Gastrocnemius medialis (tissue), 4 donors: ENCODE results near the gene LMX1B. TPM values are rescaled to one million over a fixed set of nuclear protein-coding genes. Genes with fewer than 3 reads are reported as not detected.
"Not testable (repeated sequence)": the region's sequence is repeated elsewhere in the genome, so short reads cannot be mapped to it uniquely, and the experiment has no call there.

Experiments used
- ATAC-seq, 2 donors: fragments of 150-250 bp; one replicate each; pipeline ENCODE4 v1.9.1; 2016
- DNase-seq, 2 donors: peaks; one replicate each; pipeline ENCODE4 v3.0.0-alpha.2; 2019
- H3K27ac ChIP-seq, 4 donors: fragments of 200-600 bp; sonication (generic); 1 replicate in 1 of 4; 2 replicates in 3 of 4; pipeline ENCODE4 v1.5.1; 2016 to 2018; ENCODE audit warnings: mild to moderate bottlenecking in 2 of 4, moderate library complexity in 1 of 4
- H3K27me3 ChIP-seq, 3 donors: fragments of 200-600 bp; sonication (generic) in 2 of 3; 1 replicate in 1 of 3; 2 replicates in 2 of 3; pipeline versions ENCODE4 v1.5.1 to v1.6.0; 2016 to 2019; ENCODE audit warnings: mild to moderate bottlenecking in 1 of 3, moderate library complexity in 1 of 3
- H3K36me3 ChIP-seq, 2 donors: fragments of 200-600 bp; sonication (generic) in 1 of 2; one replicate each; pipeline ENCODE4 v1.5.1; 2017 to 2018
- H3K4me1 ChIP-seq, 2 donors: fragments of 200-600 bp; sonication (generic) in 1 of 2; one replicate each; pipeline ENCODE4 v1.5.1; 2016 to 2017; ENCODE audit warnings: mild to moderate bottlenecking in 2 of 2
- H3K4me3 ChIP-seq, 4 donors: fragments of 200-600 bp; sonication (generic) in 3 of 4; 1 replicate in 1 of 4; 2 replicates in 3 of 4; pipeline ENCODE4 v1.5.1; 2016 to 2019; ENCODE audit warnings: mild to moderate bottlenecking in 2 of 4
- H3K9me3 ChIP-seq, 3 donors: fragments of 200-600 bp; sonication (generic) in 2 of 3; 1 replicate in 1 of 3; 2 replicates in 2 of 3; pipeline ENCODE4 v1.5.1; 2016 to 2019
- POLR2A ChIP-seq, 2 donors: fragments of 450-650 bp; IDR thresholded peaks; one replicate each; pipeline ENCODE4 v1.6.1; 2017; ENCODE audit warnings: antibody characterized with exemption in 2 of 2, mild to moderate bottlenecking in 2 of 2, moderate library complexity in 2 of 2
- in situ Hi-C, 4 donors: fragments of 200-750 bp; cut with MboI; loops; one replicate each; pipeline versions ENCODE4 v1.15.0 to v1.8.0; 2017; ENCODE audit warnings: low sequenced_read_pairs in 4 of 4
- intact Hi-C: fragments of 100-400 bp; cut with DNase I; formaldehyde crosslinking; loops from one replicate; pipeline ENCODE4 v1.15.1; 2023; ENCODE audit warnings: low total_unique reads
- total RNA-seq, 4 donors: library from RNA; depleted of rRNA; stranded (reverse); fragments of >200 nt; gene quantifications; one replicate each; pipeline versions ENCODE4 v1.1.0 to v1.2.3, GENCODE V29; 2016
- TF ChIP-seq, protein P1 (sequence below), 5 experiments: fragments of 450-650 bp in 3 of 5; fragments of 200-600 bp in 2 of 5; sonication (generic) in 2 of 5; IDR thresholded peaks in 4 of 5; conservative IDR thresholded peaks in 1 of 5; 1 replicate in 4 of 5; 2 replicates in 1 of 5; pipeline ENCODE4 v1.5.1; 2016 to 2019; ENCODE audit warnings: antibody characterized with exemption in 5 of 5, mild to moderate bottlenecking in 3 of 5, moderate library complexity in 3 of 5

LMX1B gene
- total RNA-seq, 4 donors from 2014 or later, result 0.31 to 0.46 (median 0.35) TPM; not detected in 1

DNA sequence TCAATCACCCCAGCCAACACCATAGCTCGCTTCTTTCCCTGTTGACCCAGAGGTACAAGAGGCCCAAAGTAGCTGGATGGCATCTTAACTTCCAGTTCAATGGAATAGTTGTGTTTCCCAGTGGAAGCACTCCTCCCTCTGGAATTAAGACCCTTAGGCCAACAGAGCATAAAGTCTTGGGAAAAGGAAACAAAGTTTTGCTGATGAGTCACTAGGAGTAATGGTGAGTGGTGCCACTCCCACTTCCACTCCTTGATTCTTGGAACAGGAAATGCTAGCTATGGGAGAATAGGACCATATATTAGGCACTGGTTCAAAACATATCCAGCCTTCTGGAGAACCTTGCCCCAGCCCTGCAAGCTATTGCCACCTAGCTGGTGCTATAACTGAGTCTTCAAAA, 44.7 kb upstream of the LMX1B start:
- DNase-seq, result no peak
- peaks cover 2 to 8% (median 6%) of the 10 kb centered on the region in 3 donors for H3K27me3 ChIP-seq
- intact Hi-C loops, result no loop called here
- no peaks in the 10 kb centered on the region for H3K9me3 ChIP-seq
- H3K4me3 ChIP-seq, result no peak overlapping the region
- H3K36me3 ChIP-seq, result no peaks in the 10 kb centered on the region
- no peak for ATAC-seq
- in situ Hi-C loops, result no loop called here
- H3K4me1 ChIP-seq, result no peaks in the 10 kb centered on the region
- H3K27ac ChIP-seq, result no peak overlapping the region
- no peak for TF ChIP-seq POLR2A (IDR thresholded peaks at IDR 0.05)
- TF ChIP-seq, protein P1, sequence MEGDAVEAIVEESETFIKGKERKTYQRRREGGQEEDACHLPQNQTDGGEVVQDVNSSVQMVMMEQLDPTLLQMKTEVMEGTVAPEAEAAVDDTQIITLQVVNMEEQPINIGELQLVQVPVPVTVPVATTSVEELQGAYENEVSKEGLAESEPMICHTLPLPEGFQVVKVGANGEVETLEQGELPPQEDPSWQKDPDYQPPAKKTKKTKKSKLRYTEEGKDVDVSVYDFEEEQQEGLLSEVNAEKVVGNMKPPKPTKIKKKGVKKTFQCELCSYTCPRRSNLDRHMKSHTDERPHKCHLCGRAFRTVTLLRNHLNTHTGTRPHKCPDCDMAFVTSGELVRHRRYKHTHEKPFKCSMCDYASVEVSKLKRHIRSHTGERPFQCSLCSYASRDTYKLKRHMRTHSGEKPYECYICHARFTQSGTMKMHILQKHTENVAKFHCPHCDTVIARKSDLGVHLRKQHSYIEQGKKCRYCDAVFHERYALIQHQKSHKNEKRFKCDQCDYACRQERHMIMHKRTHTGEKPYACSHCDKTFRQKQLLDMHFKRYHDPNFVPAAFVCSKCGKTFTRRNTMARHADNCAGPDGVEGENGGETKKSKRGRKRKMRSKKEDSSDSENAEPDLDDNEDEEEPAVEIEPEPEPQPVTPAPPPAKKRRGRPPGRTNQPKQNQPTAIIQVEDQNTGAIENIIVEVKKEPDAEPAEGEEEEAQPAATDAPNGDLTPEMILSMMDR (IDR thresholded peaks at IDR 0.05 in 4 of 5, conservative IDR thresholded peaks at IDR 0.05 in 1 of 5), result no peak

DNA sequence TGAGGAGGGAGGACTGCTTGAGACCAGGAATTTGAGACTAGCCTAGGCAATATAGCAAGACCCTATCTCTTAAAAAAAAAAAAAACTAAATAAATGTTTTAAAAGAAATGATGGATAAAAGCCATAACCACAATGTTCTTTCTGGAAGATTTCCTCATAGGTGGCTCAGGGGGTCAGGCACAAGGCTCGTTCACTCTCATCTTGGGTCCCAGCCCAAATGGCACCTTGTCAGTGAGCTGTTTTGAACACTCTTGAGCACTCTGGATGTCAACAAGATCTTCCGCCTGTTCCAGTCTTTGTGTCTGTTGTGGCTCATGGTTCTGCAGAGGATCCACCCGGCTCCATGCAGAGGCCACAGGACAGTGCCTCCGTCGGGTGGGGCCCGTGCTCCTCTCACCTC, 35.7 kb upstream of the LMX1B start:
- H3K27me3 ChIP-seq, result no peaks in the 10 kb centered on the region
- H3K27ac ChIP-seq, result no peak overlapping the region
- intact Hi-C loops (no loop called here), in situ Hi-C loops (no loop called here)
- no peak overlapping the region for H3K4me3 ChIP-seq
- H3K36me3 ChIP-seq, result no peaks in the 10 kb centered on the region
- no peak for TF ChIP-seq POLR2A (IDR thresholded peaks at IDR 0.05)
- TF ChIP-seq, protein P1 (IDR thresholded peaks at IDR 0.05 in 4 of 5, conservative IDR thresholded peaks at IDR 0.05 in 1 of 5), result no peak
- H3K4me1 ChIP-seq, result no peaks in the 10 kb centered on the region
- ATAC-seq (no peak), DNase-seq (no peak)
- no peaks in the 10 kb centered on the region for H3K9me3 ChIP-seq

DNA sequence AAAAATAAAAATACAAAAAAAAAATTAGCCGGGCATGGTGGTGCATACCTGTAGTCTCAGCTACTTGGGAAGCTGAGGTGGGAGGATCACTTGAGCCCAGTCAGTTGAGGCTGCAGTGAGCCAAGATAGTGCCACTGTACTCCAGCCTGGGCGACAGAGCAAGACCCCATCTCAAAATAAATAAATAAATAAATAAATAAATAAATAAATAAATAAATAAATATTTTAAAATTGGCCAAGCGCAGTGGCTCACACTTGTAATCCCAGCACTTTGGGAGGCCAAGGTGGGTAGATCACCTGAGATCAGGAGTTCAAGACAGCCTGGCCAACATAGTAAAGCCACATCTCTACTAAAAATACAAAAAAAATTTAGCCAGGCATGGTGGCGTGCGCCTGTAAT, 33.4 kb upstream of the LMX1B start:
- intact Hi-C loops, in situ Hi-C loops, H3K4me1 ChIP-seq: not testable (repeated sequence)

DNA sequence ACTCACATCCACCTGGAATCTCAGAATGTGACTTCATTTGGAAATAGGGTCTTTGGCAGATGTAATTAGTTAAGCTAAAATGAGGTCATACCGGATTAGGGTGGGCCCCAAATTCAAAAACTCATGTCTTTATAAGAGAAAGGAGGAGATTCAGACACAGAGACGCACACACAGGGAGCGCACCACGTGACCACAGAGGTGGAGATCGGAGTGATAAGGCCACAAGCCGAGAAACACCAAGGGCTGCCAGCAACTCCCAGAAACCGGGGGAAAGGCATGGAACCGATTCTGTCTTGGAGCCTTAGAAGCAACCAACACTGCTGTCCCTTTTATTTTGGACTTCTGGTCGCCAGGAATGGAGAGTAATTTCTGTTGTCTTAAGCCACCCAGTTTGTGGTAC, 31.8 kb upstream of the LMX1B start:
- Histone ChIP-seq H3K4me1 (peaks cover under 1 to 2% of the 10 kb centered on the region in 2 donors), H3K36me3 (no peaks in the 10 kb centered on the region), H3K27me3 (no peaks in the 10 kb centered on the region), H3K9me3 (no peaks in the 10 kb centered on the region), H3K4me3 (no peak overlapping the region), H3K27ac (no peak overlapping the region)
- ATAC-seq (no peak), DNase-seq (no peak)
- intact Hi-C loops, result no loop called here
- in situ Hi-C loops, result no loop called here
- TF ChIP-seq POLR2A (IDR thresholded peaks at IDR 0.05), result no peak
- TF ChIP-seq, protein P1 (IDR thresholded peaks at IDR 0.05 in 4 of 5, conservative IDR thresholded peaks at IDR 0.05 in 1 of 5), result no peak

More for the DNA sequence above, 33.4 kb upstream of the LMX1B start:
- H3K27me3 ChIP-seq, H3K4me3 ChIP-seq, H3K27ac ChIP-seq, H3K9me3 ChIP-seq, DNase-seq, ATAC-seq, H3K36me3 ChIP-seq: not testable (repeated sequence)

DNA sequence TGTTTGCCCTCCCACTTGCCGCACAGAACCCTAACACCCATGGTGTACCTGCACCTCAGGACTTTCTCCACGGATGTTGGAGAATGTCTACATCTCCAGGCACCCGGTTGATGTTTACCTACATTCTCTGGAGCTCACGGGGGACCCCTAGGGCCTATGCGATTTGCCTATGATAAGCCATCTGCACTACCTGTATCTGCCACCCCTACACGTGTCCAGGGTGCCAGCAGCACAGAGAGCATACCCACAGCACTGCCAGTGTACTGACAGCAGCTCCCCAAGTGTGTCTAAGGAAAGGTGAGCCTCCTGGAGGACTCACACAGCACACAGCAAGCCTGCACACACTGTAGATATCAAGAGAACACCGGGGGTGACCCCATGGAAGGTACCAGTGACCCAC, 31.3 kb upstream of the LMX1B start:
- TF ChIP-seq POLR2A (IDR thresholded peaks at IDR 0.05), result no peak
- TF ChIP-seq, protein P1 (IDR thresholded peaks at IDR 0.05 in 4 of 5, conservative IDR thresholded peaks at IDR 0.05 in 1 of 5), result no peak
- DNase-seq, result no peak
- H3K9me3 ChIP-seq, result no peaks in the 10 kb centered on the region
- H3K36me3 ChIP-seq, result no peaks in the 10 kb centered on the region
- no peak overlapping the region for H3K27ac ChIP-seq
- ATAC-seq, result no peak
- in situ Hi-C loops (no loop called here), intact Hi-C loops (no loop called here)
- H3K27me3 ChIP-seq, result no peaks in the 10 kb centered on the region
- peaks cover 6 to 8% of the 10 kb centered on the region in 2 donors for H3K4me1 ChIP-seq
- H3K4me3 ChIP-seq, result no peak overlapping the region
